SJSA1 (cell line): Measurements from ENCODE around the gene HNRNPL. TPM values are rescaled to one million over a fixed set of nuclear protein-coding genes. Genes with fewer than 3 reads are reported as not detected.

Source experiments
- DNase-seq, 2 experiments: peaks; one replicate each; pipeline ENCODE4 v3.0.0-alpha.2; 2015 to 2020; ENCODE audit warnings: low spot score in 2 of 2, low read depth in 1 of 2
- H3K27ac ChIP-seq: fragments of 250-450 bp; sonication (Bioruptor Pico); 2 replicates; pipeline ENCODE4 v1.5.1; 2020; ENCODE audit warnings: mild to moderate bottlenecking, moderate library complexity
- H3K27me3 ChIP-seq: fragments of 250-450 bp; sonication (Bioruptor Pico); replicated peaks from 2 replicates; pipeline ENCODE4 v1.5.1; 2020; ENCODE audit warnings: mild to moderate bottlenecking, moderate library complexity
- H3K36me3 ChIP-seq: fragments of 250-450 bp; sonication (Bioruptor Pico); 2 replicates; pipeline ENCODE4 v1.5.1; 2020; ENCODE audit warnings: mild to moderate bottlenecking
- H3K4me1 ChIP-seq: fragments of 250-450 bp; sonication (Bioruptor Pico); replicated peaks from 2 replicates; pipeline ENCODE4 v1.6.1; 2021; ENCODE audit warnings: mild to moderate bottlenecking
- H3K4me3 ChIP-seq: fragments of 250-450 bp; sonication (Bioruptor Pico); 2 replicates; pipeline ENCODE4 v1.5.1; 2020; ENCODE audit warnings: mild to moderate bottlenecking
- H3K9me3 ChIP-seq: fragments of 250-450 bp; sonication (Bioruptor Pico); replicated peaks from 2 replicates; pipeline ENCODE4 v1.5.1; 2020; ENCODE audit warnings: mild to moderate bottlenecking
- total RNA-seq: library from RNA; depleted of rRNA; stranded (reverse); fragments of >200 nt; shearing (Covaris generic); gene quantifications from 2 replicates; pipeline ENCODE4 v1.2.3, GENCODE V29; 2014; rRNA removed

Gene HNRNPL
- total RNA-seq, 1 experiment from 2014 or later = 343 TPM

- DNase-seq = no peak
- Histone ChIP-seq H3K36me3 (no peaks in the 10 kb centered on the region), H3K4me1 (no peaks in the 10 kb centered on the region), H3K27me3 (0 out of 2 replicates have a peak, but pooled peaks cover 1% of the 10 kb centered on the region), H3K4me3 (no peak overlapping the region), H3K27ac (no peak overlapping the region), H3K9me3 (no peaks in the 10 kb centered on the region)
These were observed 63.1 kb downstream of the HNRNPL start for GRCh38 chr19:38786572-38787265.

Other genes starting within 250 kb of the HNRNPL start
- not detected in 2 replicates for gene MAP4K1, start 232.0 kb downstream of the HNRNPL start, total RNA-seq
- 353 and 543 TPM in 2 replicates for gene EIF3K, start 230.8 kb downstream of the HNRNPL start, total RNA-seq
- gene ACTN4, start 202.3 kb downstream of the HNRNPL start, total RNA-seq = 193 and 399 TPM in 2 replicates
- gene CAPN12, start 105.5 kb downstream of the HNRNPL start, total RNA-seq = not detected in 2 replicates
- gene LGALS7, start 76.5 kb downstream of the HNRNPL start, total RNA-seq = not detected in 2 replicates
- not detected in 2 replicates for gene LGALS7B, start 60.8 kb downstream of the HNRNPL start, total RNA-seq
- gene LGALS4, start 37.0 kb downstream of the HNRNPL start, total RNA-seq = not detected in 2 replicates
- gene ECH1, start 18.2 kb downstream of the HNRNPL start, total RNA-seq = 48.3 and 64.8 TPM in 2 replicates
- gene RINL, start 28.3 kb upstream of the HNRNPL start, total RNA-seq = 0.84 TPM in 1 of 2 replicates, not detected in the other
- 48.8 and 75.6 TPM in 2 replicates for gene SIRT2, start 49.6 kb upstream of the HNRNPL start, total RNA-seq
- gene NFKBIB, start 50.0 kb upstream of the HNRNPL start, total RNA-seq = 19.3 and 29.8 TPM in 2 replicates
- gene CCER2, start 62.2 kb upstream of the HNRNPL start, total RNA-seq = not detected in 2 replicates
- gene SARS2, start 80.8 kb upstream of the HNRNPL start, total RNA-seq = 17.0 and 19.9 TPM in 2 replicates
- 60.6 and 60.7 TPM in 2 replicates for gene MRPS12, start 81.0 kb upstream of the HNRNPL start, total RNA-seq
- 3.9 and 21.0 TPM in 2 replicates for gene FBXO17, start 125.8 kb upstream of the HNRNPL start, total RNA-seq
- gene FBXO27, start 182.6 kb upstream of the HNRNPL start, total RNA-seq = 1.5 TPM in 1 of 2 replicates, not detected in the other
- not detected in 2 replicates for gene ACP7, start 234.4 kb upstream of the HNRNPL start, total RNA-seq